ENCODE data around the gene GP5.

DNA sequence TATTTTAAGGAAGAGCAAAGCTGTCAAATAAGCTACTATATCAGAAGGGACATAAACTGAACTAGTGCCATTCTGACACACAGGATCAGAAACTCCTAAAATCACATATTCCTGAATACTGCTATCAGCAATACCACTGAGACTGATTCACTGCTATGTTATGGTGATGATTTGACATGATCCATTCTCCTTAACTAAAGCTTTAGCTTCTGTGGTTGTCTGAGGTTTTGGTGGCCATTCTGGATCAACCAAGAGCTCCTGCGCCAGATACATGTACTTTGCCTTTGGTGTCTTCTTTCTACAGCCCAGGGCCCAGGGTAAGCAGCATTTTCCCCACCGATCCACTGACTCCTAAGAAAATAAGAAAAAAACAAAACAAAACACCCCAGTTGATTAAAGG lies 6.7 kb upstream of the GP5 start:
- TF ChIP-seq, protein P1, sequence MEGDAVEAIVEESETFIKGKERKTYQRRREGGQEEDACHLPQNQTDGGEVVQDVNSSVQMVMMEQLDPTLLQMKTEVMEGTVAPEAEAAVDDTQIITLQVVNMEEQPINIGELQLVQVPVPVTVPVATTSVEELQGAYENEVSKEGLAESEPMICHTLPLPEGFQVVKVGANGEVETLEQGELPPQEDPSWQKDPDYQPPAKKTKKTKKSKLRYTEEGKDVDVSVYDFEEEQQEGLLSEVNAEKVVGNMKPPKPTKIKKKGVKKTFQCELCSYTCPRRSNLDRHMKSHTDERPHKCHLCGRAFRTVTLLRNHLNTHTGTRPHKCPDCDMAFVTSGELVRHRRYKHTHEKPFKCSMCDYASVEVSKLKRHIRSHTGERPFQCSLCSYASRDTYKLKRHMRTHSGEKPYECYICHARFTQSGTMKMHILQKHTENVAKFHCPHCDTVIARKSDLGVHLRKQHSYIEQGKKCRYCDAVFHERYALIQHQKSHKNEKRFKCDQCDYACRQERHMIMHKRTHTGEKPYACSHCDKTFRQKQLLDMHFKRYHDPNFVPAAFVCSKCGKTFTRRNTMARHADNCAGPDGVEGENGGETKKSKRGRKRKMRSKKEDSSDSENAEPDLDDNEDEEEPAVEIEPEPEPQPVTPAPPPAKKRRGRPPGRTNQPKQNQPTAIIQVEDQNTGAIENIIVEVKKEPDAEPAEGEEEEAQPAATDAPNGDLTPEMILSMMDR (IDR thresholded peaks at IDR 0.05): no peak
- no peak for TF ChIP-seq POLR2A (IDR thresholded peaks at IDR 0.05)
